Measurements from ENCODE around the gene CCDC50. TPM values are rescaled to one million over a fixed set of nuclear protein-coding genes. Genes with fewer than 3 reads are reported as not detected.

Gene CCDC50
- polyA plus RNA-seq (ENCODE audit: insufficient read length in 12 of 12): 10 to 100 TPM in 11 of 12 donors, not detected in 1; 26.4 to 38.1 (median 29.8) TPM
- long read RNA-seq, donor 1, full-length matches to known transcripts: 3 of 46 reads
- long read RNA-seq, donor 1, partial matches to known transcripts: 43 of 46 reads
- long read RNA-seq, donor 1, other reads (novel, unspliced or antisense): 0 of 46 reads
- long read RNA-seq, donor 2, transcript CCDC50-202 (11 exons, 1,926 nt): major isoform, 9 of 15 reads
- long read RNA-seq, donor 2, partial matches to known transcripts: 6 of 15 reads
- long read RNA-seq, donor 2, other reads (novel, unspliced or antisense): 0 of 15 reads
- long read RNA-seq, donor 3, transcript CCDC50-202 (11 exons, 1,926 nt): major isoform, 6 of 6 reads
- long read RNA-seq, donor 3, partial matches to known transcripts: 0 of 6 reads
- long read RNA-seq, donor 3, other reads (novel, unspliced or antisense): 0 of 6 reads
- long read RNA-seq, donor 4, transcript CCDC50-202 (11 exons, 1,926 nt): major isoform, 5 of 5 reads
- long read RNA-seq, donor 4, partial matches to known transcripts: 0 of 5 reads
- long read RNA-seq, donor 4, other reads (novel, unspliced or antisense): 0 of 5 reads
- long read RNA-seq, donor 5, transcript CCDC50-202 (11 exons, 1,926 nt): major isoform, 22 of 38 reads
- long read RNA-seq, donor 5, partial matches to known transcripts: 16 of 38 reads
- long read RNA-seq, donor 5, other reads (novel, unspliced or antisense): 0 of 38 reads
- long read RNA-seq, donor 6, partial matches to known transcripts: 0 of 4 reads
- long read RNA-seq, donor 6, other reads (novel, unspliced or antisense): 0 of 4 reads
- long read RNA-seq, donor 7, partial matches to known transcripts: 0 of 3 reads
- long read RNA-seq, donor 7, other reads (novel, unspliced or antisense): 0 of 3 reads
- long read RNA-seq, donor 8, transcript CCDC50-202 (11 exons, 1,926 nt): major isoform, 15 of 24 reads
- long read RNA-seq, donor 8, partial matches to known transcripts: 9 of 24 reads
- long read RNA-seq, donor 8, other reads (novel, unspliced or antisense): 0 of 24 reads
- long read RNA-seq, donor 9, partial matches to known transcripts: 0 of 4 reads
- long read RNA-seq, donor 9, other reads (novel, unspliced or antisense): 0 of 4 reads
- long read RNA-seq, donor 10, full-length matches to known transcripts: 8 of 8 reads
- long read RNA-seq, donor 10, partial matches to known transcripts: 0 of 8 reads
- long read RNA-seq, donor 10, other reads (novel, unspliced or antisense): 0 of 8 reads
- long read RNA-seq, donor 11, transcript CCDC50-202 (11 exons, 1,926 nt): major isoform, 13 of 24 reads
- long read RNA-seq, donor 11, partial matches to known transcripts: 11 of 24 reads
- long read RNA-seq, donor 11, other reads (novel, unspliced or antisense): 0 of 24 reads

DNA sequence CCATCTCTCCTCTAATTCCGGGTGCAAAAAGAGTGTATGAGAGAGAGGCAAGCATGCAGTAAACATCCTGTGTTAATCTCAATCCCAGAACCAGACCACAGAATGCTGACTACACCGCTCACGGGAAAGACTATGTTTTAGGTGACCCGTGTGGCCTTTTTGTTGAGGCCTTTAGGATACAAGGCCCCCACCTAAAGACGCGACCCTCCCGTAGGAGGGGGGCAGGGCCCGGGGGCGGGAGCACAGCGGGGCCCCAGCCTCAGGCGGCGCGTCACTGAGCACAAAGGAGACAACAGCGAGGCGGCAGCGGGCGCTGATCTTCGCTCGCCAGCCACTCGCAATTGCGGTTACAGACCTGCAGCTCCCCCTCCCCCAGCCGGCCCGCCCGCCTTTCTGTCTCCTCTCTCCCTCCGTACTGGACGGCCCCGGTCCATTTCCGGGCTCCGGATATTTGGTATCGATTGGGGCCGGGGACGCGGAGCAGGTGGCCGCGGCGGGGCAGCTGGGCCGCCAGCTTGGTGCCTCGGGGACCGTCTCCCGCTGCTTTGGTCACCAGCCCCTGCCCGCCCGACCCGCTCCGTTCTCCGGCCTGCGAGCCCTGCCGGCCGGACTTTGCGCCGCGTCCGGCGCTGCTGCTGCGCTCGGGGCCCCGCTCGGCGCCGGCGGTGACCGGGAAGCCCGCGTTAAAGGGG lies at the start of gene CCDC50:
CCDC50 (plus strand) TSS at position 433 of the 692 bp plus-strand sequence. CDS start 281 bp downstream, outside the sequence.
- DNase-seq: peak; percentile 79

DNA sequence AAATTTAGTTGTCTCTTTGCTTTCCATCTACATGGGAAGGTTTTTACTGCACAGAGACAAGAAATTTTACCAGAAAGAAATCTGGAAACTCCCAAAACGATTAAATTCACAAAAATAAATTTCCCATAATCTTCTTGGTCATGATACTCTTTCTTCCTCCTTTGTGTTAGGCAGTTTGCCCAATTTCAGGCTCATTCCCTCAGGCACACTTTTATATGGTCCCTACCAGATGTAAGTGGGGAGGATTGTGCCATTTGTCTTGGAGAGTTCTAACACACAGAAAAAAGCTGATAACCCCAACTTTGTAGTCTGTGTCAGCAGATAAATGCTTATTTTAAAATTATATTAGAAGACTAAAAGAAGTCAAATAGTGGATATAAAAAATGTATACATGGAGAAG lies 49.1 kb upstream of the CCDC50 start:
- DNase-seq: no peak

- DNase-seq: no peak
Observed at GRCh38 chr3:191280882-191281281, 48.3 kb upstream of the CCDC50 start.

GRCh38 chr3:191282251-191283185 lies 46.7 kb upstream of the CCDC50 start:
- DNase-seq: peak; percentile 29

GRCh38 chr3:191283400-191283799 lies 45.8 kb upstream of the CCDC50 start:
- DNase-seq: no peak

DNA sequence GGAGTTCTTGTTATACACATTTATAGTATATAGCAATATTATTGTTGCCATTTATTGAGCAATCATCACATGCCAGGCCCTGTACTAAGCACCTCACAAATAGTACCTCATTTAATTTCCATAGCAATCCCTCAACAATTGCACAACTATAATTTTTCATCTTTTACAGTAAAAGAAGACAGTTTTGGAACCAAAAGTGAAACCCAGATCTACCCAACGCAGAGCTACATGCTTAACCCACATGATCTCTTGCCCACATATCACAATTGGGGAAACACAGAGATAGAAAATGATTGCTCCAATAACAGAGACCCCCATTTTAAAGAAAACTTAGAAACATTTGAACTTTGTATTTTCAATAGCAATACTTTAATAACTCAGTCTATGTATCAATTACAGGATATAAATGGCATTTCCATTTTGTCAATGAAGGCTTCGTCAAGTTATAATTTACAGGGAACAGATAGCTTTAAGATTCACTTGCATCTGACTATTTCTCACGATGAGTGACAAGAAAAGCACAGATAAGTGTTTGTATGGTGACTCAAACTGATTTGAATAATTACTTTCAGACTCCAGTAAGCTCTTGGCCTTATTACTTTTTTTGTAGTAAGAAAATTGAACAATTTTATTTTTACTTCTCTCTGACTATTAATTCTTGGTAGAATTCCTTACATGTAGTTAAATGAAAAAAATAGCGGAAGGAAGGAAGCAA lies 38.7 kb upstream of the CCDC50 start:
- no peak for DNase-seq

DNA sequence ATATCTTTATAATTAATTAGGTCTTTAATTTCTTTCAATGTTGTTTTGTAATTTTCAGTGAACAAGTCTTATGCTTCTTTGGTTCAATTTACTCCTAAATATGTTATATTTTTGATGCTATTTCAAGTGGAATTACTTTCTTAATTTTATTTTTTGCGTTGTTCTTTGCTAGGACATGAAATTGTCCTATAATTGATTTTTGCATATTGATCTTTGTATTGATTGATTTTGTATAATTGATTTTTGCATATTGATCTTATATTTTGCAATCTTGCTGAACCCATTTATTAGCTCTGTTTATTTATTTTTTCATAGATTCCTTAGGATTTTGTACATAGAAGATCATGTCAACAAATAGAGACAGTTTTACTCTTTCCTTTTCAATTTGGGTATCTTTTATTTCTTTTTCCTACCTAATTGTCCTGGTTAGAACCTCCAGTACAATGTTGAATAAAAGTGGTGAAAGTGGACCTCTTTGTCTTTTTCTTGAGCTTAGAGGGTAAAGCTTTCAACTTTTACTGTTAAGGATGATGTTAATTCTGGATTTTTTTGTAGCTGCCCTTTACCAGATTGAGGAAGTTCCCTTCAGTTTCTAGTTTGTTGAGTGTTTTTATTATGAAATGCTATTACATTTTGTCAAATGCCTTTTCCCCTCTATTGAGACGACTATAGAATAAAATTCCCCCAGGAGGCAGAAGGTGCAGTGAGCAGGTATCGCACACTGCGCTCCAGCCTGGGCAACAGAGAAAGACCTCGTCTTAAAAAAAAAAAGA lies 36.8 kb upstream of the CCDC50 start:
- no peak for DNase-seq

GRCh38 chr3:191294291-191294690 lies 34.9 kb upstream of the CCDC50 start:
- DNase-seq: no peak

- no peak for DNase-seq
Observed at GRCh38 chr3:191296041-191296541, 33.1 kb upstream of the CCDC50 start.

DNA sequence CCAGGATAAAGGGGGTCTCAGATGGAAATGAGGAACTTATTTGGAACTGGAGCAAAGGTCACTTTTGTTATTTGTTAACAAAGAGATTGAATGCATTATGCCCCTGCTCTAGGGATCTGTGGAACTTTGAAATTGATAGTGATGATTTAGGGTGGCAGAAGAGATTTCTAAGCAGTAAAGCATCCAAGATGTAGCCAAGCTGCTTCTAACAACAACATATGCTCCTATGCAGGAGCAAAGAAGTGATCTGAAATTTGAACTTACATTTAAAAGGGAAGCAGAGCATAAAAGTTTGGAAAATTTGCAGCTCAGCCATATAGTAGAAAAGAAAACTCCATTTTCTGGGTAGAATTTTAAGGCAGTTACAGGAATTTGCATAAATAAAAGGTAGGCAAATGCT lies 30.3 kb upstream of the CCDC50 start:
- no peak for DNase-seq

DNA sequence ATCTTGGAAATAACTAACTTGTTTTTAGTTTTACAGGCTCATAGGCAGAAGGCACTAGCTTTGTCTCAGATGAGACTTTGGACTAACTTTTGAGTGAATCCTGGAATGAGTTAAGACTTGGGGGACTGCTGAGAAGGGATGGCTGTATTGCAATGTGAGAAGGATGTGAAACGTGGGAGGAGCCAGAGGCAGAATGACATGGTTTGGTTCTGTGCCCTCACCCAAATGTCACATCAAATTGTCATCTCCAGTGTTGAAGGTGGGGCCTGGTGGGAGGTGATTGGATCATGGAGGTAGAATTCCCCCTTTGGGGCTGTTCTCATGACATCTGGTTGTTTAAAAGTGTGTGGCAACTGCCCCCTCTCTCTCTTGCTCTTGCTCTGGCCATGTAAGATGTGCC lies 28.8 kb upstream of the CCDC50 start:
- DNase-seq: no peak

- no peak for DNase-seq
Observed at GRCh38 chr3:191301017-191301416, 28.2 kb upstream of the CCDC50 start.

GRCh38 chr3:191301782-191302411 lies 27.3 kb upstream of the CCDC50 start:
- DNase-seq: no peak

- DNase-seq: no peak
Observed at GRCh38 chr3:191302451-191302850, 26.7 kb upstream of the CCDC50 start.

DNA sequence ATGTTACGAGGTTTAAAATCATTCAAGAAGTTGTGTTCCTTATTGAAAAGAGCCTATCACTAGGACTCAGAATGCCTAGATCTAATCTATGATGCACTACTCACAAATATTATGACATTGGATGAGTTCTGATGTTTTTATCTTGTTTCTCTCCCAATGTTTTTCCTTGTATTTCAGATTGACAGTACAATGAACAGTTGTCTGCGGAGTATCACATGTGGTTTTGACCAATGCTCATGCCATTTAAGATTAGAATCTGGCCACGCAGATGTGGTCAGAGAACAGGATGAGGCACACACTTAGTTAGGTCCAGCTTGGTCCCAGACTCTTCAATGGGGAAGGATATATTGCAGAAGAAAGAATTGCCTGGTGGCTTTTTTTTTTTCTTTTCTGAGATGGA lies 25.6 kb upstream of the CCDC50 start:
- DNase-seq: no peak

DNA sequence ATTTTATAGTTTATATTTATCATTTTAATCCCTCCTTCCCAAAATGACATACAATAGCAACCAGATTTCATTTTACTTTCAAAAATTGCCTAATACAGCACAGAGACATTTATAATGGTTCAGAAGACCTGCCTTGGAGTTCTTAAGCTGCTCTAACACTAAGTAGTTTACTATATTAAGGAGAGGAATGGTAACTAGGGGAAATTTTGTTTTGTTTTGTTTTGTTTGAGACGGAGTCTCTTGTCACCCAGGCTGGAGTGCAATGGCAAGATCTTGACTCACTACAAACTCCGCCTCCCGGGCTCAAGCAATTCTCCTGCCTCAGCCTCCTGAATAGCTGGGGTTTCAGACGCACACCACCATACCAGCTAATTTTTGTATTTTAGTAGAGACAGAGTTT lies 22.8 kb upstream of the CCDC50 start:
- DNase-seq: no peak

GRCh38 chr3:191307341-191307740 lies 21.9 kb upstream of the CCDC50 start:
- no peak for DNase-seq

GRCh38 chr3:191313296-191313695 lies 15.9 kb upstream of the CCDC50 start:
- DNase-seq: no peak

Measured in muscle of arm (tissue), 14 donors.